SU-DHL-6 (cell line): ENCODE measurements around the gene TTK.

Source experiments
- H2AFZ ChIP-seq: fragments of 200-600 bp; sonication (generic); 2 replicates; pipeline ENCODE4 v1.6.1; 2014; ENCODE audit warnings: low read depth, mild to moderate bottlenecking, moderate library complexity, mixed read lengths, antibody characterized with exemption, low read length; ENCODE audit not compliant: severe bottlenecking
- H3F3A ChIP-seq: fragments of 200-600 bp; shearing (Covaris generic); 2 replicates; pipeline ENCODE4 v1.6.0; 2016; ENCODE audit warnings: antibody characterized with exemption, mild to moderate bottlenecking; ENCODE audit not compliant: insufficient read depth
- H3K27ac ChIP-seq: fragments of 200-600 bp; sonication (generic); 2 replicates; pipeline ENCODE4 v1.5.1; 2016; ENCODE audit warnings: low read depth, mild to moderate bottlenecking, low read length, moderate library complexity, mixed read lengths
- H3K27me3 ChIP-seq: fragments of 200-600 bp; sonication (generic), shearing (Covaris generic); 2 replicates; pipeline ENCODE4 v1.6.0; 2014; ENCODE audit warnings: mild to moderate bottlenecking, low read length
- H3K36me3 ChIP-seq: fragments of 200-600 bp; sonication (generic); 2 replicates; pipeline ENCODE4 v1.6.1; 2014; ENCODE audit warnings: mild to moderate bottlenecking, low read length, mixed read lengths
- H3K4me2 ChIP-seq: fragments of 300-600, 200-600 bp; shearing (Covaris generic), sonication (generic); 2 replicates; pipeline ENCODE4 v1.6.0; 2014; ENCODE audit warnings: low read length, low read depth, mild to moderate bottlenecking; ENCODE audit not compliant: poor library complexity, severe bottlenecking
- H3K4me3 ChIP-seq: fragments of 200-600 bp; sonication (generic); 2 replicates; pipeline ENCODE4 v1.5.1; 2014; ENCODE audit warnings: antibody characterized with exemption, low read length, mild to moderate bottlenecking, mixed read lengths; ENCODE audit not compliant: insufficient read depth, poor library complexity, severe bottlenecking
- H3K79me2 ChIP-seq: fragments of 200-600 bp; sonication (generic); 2 replicates; pipeline ENCODE4 v1.6.1; 2014; ENCODE audit warnings: mild to moderate bottlenecking, low read length, moderate library complexity; ENCODE audit not compliant: insufficient read depth
- H3K9ac ChIP-seq: fragments of 200-600 bp; sonication (generic); 2 replicates; pipeline ENCODE4 v1.7.0; 2014; ENCODE audit warnings: mild to moderate bottlenecking, low read length
- H3K9me2 ChIP-seq: fragments of 200-600 bp; sonication (generic); replicated peaks from 2 replicates; pipeline ENCODE4 v1.6.1; 2014; ENCODE audit warnings: low read length; ENCODE audit not compliant: insufficient read depth
- H3K9me3 ChIP-seq: fragments of 200-600 bp; sonication (generic); 2 replicates; pipeline ENCODE4 v1.6.1; 2014; ENCODE audit warnings: low read length, mixed read lengths; ENCODE audit not compliant: insufficient read depth
- H4K20me1 ChIP-seq: fragments of 200-600 bp; sonication (generic); 2 replicates; pipeline ENCODE4 v1.6.1; 2014; ENCODE audit warnings: low read depth, mild to moderate bottlenecking, antibody characterized with exemption, low read length, moderate library complexity, mixed read lengths
- EZH2phosphoT487 ChIP-seq: fragments of 200-600 bp; sonication (generic), shearing (Covaris generic); conservative IDR thresholded peaks from 2 replicates; pipeline ENCODE4 v1.6.1; 2018; ENCODE audit warnings: mild to moderate bottlenecking, antibody characterized with exemption, low read length, moderate library complexity, mixed read lengths
- TF ChIP-seq, protein P1 (sequence below): fragments of 200-600 bp; sonication (generic); IDR thresholded peaks from one replicate; pipeline ENCODE4 v1.5.1; 2017; ENCODE audit warnings: antibody characterized with exemption, mild to moderate bottlenecking, low read length, moderate library complexity; ENCODE audit not compliant: insufficient read depth, poor library complexity, severe bottlenecking

TTK gene

DNA sequence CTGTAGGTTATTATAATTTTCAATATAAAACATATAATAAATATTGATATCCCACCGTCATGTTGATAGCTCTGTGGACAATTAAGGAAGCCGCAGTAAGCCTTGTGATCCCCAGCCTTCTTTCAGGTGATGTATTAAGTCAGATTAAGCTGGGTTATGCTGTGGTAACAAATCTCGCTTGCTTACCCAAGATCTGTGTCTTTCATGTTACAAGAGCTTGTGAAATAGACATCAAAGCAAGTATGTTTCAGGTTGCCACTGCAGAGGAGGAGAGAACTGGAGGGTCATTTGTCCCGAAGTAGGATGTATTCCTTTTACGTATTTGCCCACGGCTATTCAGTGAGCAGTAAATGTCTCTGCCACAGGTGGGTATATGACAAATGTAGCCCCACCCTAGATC lies 84.2 kb downstream of the TTK start:
- Histone ChIP-seq H3F3A (no peaks in the 10 kb centered on the region), H2AFZ (no peak overlapping the region)
- TF ChIP-seq, protein P1, sequence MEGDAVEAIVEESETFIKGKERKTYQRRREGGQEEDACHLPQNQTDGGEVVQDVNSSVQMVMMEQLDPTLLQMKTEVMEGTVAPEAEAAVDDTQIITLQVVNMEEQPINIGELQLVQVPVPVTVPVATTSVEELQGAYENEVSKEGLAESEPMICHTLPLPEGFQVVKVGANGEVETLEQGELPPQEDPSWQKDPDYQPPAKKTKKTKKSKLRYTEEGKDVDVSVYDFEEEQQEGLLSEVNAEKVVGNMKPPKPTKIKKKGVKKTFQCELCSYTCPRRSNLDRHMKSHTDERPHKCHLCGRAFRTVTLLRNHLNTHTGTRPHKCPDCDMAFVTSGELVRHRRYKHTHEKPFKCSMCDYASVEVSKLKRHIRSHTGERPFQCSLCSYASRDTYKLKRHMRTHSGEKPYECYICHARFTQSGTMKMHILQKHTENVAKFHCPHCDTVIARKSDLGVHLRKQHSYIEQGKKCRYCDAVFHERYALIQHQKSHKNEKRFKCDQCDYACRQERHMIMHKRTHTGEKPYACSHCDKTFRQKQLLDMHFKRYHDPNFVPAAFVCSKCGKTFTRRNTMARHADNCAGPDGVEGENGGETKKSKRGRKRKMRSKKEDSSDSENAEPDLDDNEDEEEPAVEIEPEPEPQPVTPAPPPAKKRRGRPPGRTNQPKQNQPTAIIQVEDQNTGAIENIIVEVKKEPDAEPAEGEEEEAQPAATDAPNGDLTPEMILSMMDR = no peak
- TF ChIP-seq EZH2phosphoT487 = no peak

DNA sequence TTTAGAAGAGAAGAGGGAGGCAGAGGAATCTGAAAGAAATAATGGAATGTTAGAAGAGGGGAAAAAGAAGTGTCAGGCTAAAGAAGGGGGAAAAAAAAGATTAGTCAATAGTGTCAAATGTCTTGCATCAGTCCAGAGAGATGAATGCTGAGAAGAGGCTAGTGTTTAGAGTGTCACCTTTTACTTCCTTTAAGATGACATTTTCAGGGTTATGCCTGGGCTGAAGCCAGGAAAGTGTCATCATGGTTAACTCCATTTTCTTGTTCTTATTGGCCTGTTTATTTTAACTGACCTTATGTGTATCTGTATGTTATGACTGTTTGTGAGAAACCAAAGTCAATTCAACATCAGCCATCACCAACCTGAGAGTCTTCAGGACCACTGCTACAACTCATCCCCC lies 87.1 kb downstream of the TTK start:
- Histone ChIP-seq H3K36me3 (no peaks in the 10 kb centered on the region), H3K79me2 (no peaks in the 10 kb centered on the region), H3F3A (no peaks in the 10 kb centered on the region), H2AFZ (no peak overlapping the region), H3K4me2 (no peak overlapping the region), H3K9me3 (no peaks in the 10 kb centered on the region), H3K4me3 (no peak overlapping the region), H3K9ac (no peak overlapping the region), H4K20me1 (no peaks in the 10 kb centered on the region), H3K27ac (no peak overlapping the region), H3K27me3 (no peaks in the 10 kb centered on the region), H3K9me2 (no peaks in the 10 kb centered on the region)
- TF ChIP-seq EZH2phosphoT487 = no peak
- TF ChIP-seq, protein P1 = no peak

More for the DNA sequence above, 84.2 kb downstream of the TTK start:
- Histone ChIP-seq H3K4me2 (no peak overlapping the region), H3K4me3 (no peak overlapping the region), H3K79me2 (no peaks in the 10 kb centered on the region), H3K27ac (no peak overlapping the region), H3K27me3 (no peaks in the 10 kb centered on the region), H3K36me3 (no peaks in the 10 kb centered on the region), H3K9ac (no peak overlapping the region), H3K9me3 (no peaks in the 10 kb centered on the region), H4K20me1 (no peaks in the 10 kb centered on the region), H3K9me2 (no peaks in the 10 kb centered on the region)
